C4-2B (cell line): ENCODE results near the gene EPHA6.
"Not testable (repeated sequence)": the region's sequence is repeated elsewhere in the genome, so short reads cannot be mapped to it uniquely, and the experiment has no call there.

Experiments used
- H3K27ac ChIP-seq: fragments of 450-650 bp; 2 replicates; pipeline ENCODE4 v1.5.1; 2017
- CTCF ChIP-seq: fragments of 450-650 bp; conservative IDR thresholded peaks from 2 replicates; pipeline ENCODE4 v1.5.1; 2017; ENCODE audit warnings: mild to moderate bottlenecking
- ZFX ChIP-seq: fragments of 450-650 bp; IDR thresholded peaks from 2 replicates; pipeline ENCODE4 v1.6.1; 2017

The EPHA6 gene

GRCh38 chr3:97515076-97515475 lies 700.7 kb downstream of the EPHA6 start:
- H3K27ac ChIP-seq = no peak overlapping the region
- TF ChIP-seq ZFX = no peak
- no peak for TF ChIP-seq CTCF

- TF ChIP-seq CTCF = no peak
- TF ChIP-seq ZFX = no peak
- H3K27ac ChIP-seq = no peak overlapping the region
Measured at GRCh38 chr3:97530691-97531090, 716.3 kb downstream of the EPHA6 start.

- not testable (repeated sequence) for H3K27ac ChIP-seq
Measured at GRCh38 chr3:97547573-97547972, 733.2 kb downstream of the EPHA6 start.

- no peak for TF ChIP-seq ZFX
- TF ChIP-seq CTCF = no peak
- no peak overlapping the region for H3K27ac ChIP-seq
Measured at GRCh38 chr3:97550408-97550807, 736.0 kb downstream of the EPHA6 start.

GRCh38 chr3:97552186-97552585 lies 737.8 kb downstream of the EPHA6 start:
- TF ChIP-seq CTCF (no peak), ZFX (no peak)
- no peak overlapping the region for H3K27ac ChIP-seq

DNA sequence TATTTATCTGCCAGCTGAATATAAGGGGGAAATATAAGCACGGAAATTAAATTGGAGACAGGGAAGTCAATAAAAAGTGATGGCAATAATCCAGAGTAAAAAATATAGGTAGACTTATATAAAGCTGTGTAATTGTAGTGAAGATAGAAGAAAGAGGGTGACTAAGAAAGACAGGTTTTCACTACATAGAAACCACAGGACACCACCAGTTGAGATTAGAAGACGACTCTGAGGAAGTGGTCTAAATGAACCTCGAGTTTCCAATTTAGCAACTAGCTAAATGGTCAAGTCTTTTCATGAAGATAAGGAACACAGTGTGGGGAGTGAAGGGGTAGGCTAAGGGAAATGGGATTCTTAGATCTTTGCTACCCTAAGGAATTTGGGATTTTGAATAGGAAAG lies 761.3 kb downstream of the EPHA6 start:
- TF ChIP-seq CTCF (no peak), ZFX (no peak)
- H3K27ac ChIP-seq = no peak overlapping the region

- TF ChIP-seq CTCF (no peak), ZFX (no peak)
- H3K27ac ChIP-seq = no peak overlapping the region
Measured at GRCh38 chr3:97576221-97576620, 761.8 kb downstream of the EPHA6 start.

DNA sequence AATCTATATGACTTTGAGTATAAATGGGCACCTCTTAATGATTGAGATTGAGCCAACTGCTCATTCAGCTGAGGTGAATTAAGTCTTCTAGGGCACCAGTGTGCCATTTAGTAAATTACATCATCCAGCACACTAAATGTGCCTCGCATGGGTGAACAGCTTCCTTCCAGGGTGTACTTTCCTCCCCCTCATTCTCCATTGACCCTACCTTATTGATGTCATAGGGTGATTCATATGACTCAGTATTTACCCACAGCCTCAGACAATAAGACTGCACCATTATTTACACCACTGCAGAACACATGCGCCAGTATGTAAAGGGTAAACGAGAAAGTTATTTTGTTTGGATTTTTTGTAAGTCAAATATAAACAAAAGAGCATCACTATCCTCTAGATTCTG lies 765.0 kb downstream of the EPHA6 start:
- TF ChIP-seq CTCF (no peak), ZFX (no peak)
- no peak overlapping the region for H3K27ac ChIP-seq
